Mucosa of descending colon (tissue), 3 donors: ENCODE data around the gene TMEM143. TPM values are rescaled to one million over a fixed set of nuclear protein-coding genes. Genes with fewer than 3 reads are reported as not detected.

Experiments
- ATAC-seq: fragments of 200-7000 bp; cut with Tn5 transposase; one replicate; pipeline ENCODE4 v1.9.1; 2020; ENCODE audit warnings: mild to moderate bottlenecking, moderate library complexity
- DNase-seq, 3 donors: peaks; one replicate each; pipeline ENCODE4 v3.0.0-alpha.2; 2020
- H3K36me3 ChIP-seq: fragments of 200-600 bp; one replicate; pipeline ENCODE4 v1.8.0; 2021; ENCODE audit warnings: low read depth, mild to moderate bottlenecking
- H3K4me1 ChIP-seq: fragments of 200-600 bp; one replicate; pipeline ENCODE4 v1.8.0; 2021; ENCODE audit warnings: low read depth, mild to moderate bottlenecking
- H3K4me3 ChIP-seq: fragments of 200-600 bp; one replicate; pipeline ENCODE4 v1.8.0; 2021; ENCODE audit warnings: mild to moderate bottlenecking
- H3K9me3 ChIP-seq: fragments of 200-600 bp; one replicate; pipeline ENCODE4 v1.8.0; 2021; ENCODE audit warnings: mild to moderate bottlenecking
- CTCF ChIP-seq: fragments of 200-600 bp; IDR thresholded peaks from one replicate; pipeline ENCODE4 v1.8.0; 2022; ENCODE audit warnings: antibody characterized with exemption, mild to moderate bottlenecking
- intact Hi-C, 2 donors: fragments of 100-400 bp; cut with DNase I in 1 of 2; cut with micrococcal nuclease in 1 of 2; formaldehyde crosslinking; loops; one replicate each; pipeline versions ENCODE4 v1.11.0 to v1.11.1; 2022; cut with DNase I, micrococcal nuclease
- total RNA-seq, 3 donors: library from RNA; stranded (reverse); fragmentation: NEBNext Ultra II Directional in 2 of 3; extraction: Animal tissue kit (Norgen Biotek cat#: 25700) in 2 of 3; gene quantifications; one replicate each; pipeline versions ENCODE4 v1.2.1 to v1.2.4, GENCODE V29; 2021 to 2023
- donor health status: DM: no; HTN: no; CAD: no; lungs with moderate emphysema.
- donor health status: DM: no; HTN: no; CAD: no.
- donor health status: DM: no; HTN: yes; CAD: no.

Gene TMEM143
- total RNA-seq, 3 donors from 2014 or later: 13.2 to 14.5 (median 13.6) TPM

- no peaks in the 10 kb centered on the region for H3K9me3 ChIP-seq
- no peaks in the 10 kb centered on the region for H3K36me3 ChIP-seq
- no peak overlapping the region for H3K4me3 ChIP-seq
- H3K4me1 ChIP-seq: peaks cover 15% of the 10 kb centered on the region
- no peak for TF ChIP-seq CTCF
- intact Hi-C loops: no loop called here
- DNase-seq (no peak), ATAC-seq (no peak)
These were observed 32.5 kb upstream of the TMEM143 start for GRCh38 chr19:48396016-48396823.

GRCh38 chr19:48395499-48395898 is 31.8 kb upstream of the TMEM143 start:
- H3K9me3 ChIP-seq: no peaks in the 10 kb centered on the region
- intact Hi-C loops: no loop called here
- no peak overlapping the region for H3K4me3 ChIP-seq
- ATAC-seq: no peak
- DNase-seq: no peak
- TF ChIP-seq CTCF: no peak
- H3K4me1 ChIP-seq: peaks cover 15% of the 10 kb centered on the region
- no peaks in the 10 kb centered on the region for H3K36me3 ChIP-seq

- DNase-seq: no peak
- TF ChIP-seq CTCF: no peak
- intact Hi-C loops: no loop called here
- ATAC-seq: no peak
- peaks cover 14% of the 10 kb centered on the region for H3K4me1 ChIP-seq
- no peak overlapping the region for H3K4me3 ChIP-seq
- H3K36me3 ChIP-seq: no peaks in the 10 kb centered on the region
- no peaks in the 10 kb centered on the region for H3K9me3 ChIP-seq
These were observed 31.4 kb upstream of the TMEM143 start for GRCh38 chr19:48395170-48395455.

GRCh38 chr19:48394331-48395169 is 30.8 kb upstream of the TMEM143 start:
- no peaks in the 10 kb centered on the region for H3K36me3 ChIP-seq
- no peaks in the 10 kb centered on the region for H3K9me3 ChIP-seq
- H3K4me3 ChIP-seq: no peak overlapping the region
- intact Hi-C loops: no loop called here
- peaks cover 11% of the 10 kb centered on the region for H3K4me1 ChIP-seq
- ATAC-seq (no peak), DNase-seq (no peak)
- no peak for TF ChIP-seq CTCF

- ATAC-seq: no peak
- Histone ChIP-seq H3K9me3 (no peaks in the 10 kb centered on the region), H3K36me3 (no peaks in the 10 kb centered on the region), H3K4me1 (peaks cover 11% of the 10 kb centered on the region), H3K4me3 (no peak within 1 kb of the TSS)
- intact Hi-C loops: no loop called here
- peak in 1 of 3 donors; percentile 59 for DNase-seq
- no peak for TF ChIP-seq CTCF
These were observed 30.0 kb upstream of the TMEM143 start, which contains the start of gene GRIN2D for GRCh38 chr19:48393559-48394330. Gene GRIN2D (plus strand): TSS chr19:48393668. CDS start chr19:48398393, 4,725 bp downstream.
